CD4-positive, alpha-beta T cell treated with Interleukin-17A for 1 hour (primary cell): ENCODE measurements around the gene LPP.
"Not testable (repeated sequence)": the region's sequence is repeated elsewhere in the genome, so short reads cannot be mapped to it uniquely, and the experiment has no call there.

Experiments used
- DNase-seq: peaks from one replicate; pipeline ENCODE4 v3.0.0-alpha.2; 2020

Gene LPP

DNA sequence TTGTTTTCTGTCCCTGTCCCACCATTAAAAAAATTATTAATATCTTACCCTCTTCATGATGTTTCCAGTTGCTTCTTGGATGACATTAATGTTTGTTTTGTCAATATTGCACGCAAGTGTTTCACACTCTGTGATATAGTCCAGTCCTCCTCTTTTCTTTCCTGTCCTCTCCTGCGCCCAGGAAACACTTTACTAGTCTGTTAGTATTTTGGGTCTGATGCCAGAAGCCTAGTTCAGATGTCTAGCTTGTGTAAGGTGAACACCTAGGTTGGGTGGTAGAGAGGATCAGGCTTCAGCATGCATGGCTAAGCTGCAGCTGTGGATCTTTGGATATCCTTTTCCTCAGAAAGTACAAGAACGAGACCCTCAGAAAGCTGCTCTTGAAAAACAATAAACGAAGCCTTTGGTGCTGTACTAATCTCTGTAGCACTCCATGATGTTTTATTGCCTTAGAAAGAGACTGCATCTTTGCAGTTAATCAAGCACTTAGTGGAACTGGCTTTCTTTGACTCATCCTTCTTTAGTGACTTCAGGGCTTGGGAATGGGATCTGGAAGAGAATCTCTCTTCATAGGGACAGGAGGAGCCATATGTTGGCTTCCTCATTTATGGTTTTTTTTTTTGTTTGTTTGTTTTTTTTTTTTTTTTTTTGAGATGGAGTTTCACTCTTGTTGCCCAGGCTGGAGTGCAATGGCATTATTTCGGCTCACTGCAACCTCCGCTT, 253.4 kb downstream of the LPP start:
- no peak for DNase-seq

DNA sequence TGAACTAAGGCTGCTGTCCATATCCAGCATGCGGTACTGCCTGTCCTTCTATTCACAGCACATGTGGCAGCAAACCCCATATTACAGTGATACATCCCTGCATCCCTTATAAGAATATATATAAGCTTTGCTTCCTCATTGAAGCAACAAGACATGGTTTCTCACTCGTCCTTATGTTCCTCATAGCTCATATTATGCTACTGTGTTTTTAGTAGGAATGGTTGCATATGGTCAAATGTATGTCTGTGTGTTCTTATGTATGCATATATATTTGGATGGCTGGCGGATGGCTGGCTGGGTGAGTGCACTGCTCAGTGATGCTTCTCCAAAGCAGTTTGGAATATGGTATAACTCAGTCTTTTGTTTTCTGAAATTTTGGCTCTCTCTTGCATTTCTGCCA, 254.9 kb downstream of the LPP start:
- no peak for DNase-seq

DNA sequence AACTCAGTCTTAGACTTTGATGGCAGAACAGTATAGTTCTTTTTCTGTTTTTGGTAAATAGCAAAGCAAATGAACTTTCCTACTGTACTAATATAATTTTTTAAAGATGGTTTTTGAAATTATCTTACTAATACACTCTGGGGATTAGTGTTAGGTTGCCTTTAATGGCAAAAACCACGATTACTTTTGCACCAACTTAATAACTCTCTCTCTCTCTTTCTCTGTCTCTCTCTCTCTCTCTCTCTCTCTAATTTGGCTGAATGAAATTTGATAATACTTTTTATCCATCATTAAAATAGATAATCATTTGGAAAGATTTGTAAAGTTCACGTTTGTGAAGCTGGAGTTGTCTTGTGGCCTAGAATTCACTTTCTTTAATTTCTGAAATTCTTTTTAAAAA, 257.8 kb downstream of the LPP start:
- no peak for DNase-seq

DNA sequence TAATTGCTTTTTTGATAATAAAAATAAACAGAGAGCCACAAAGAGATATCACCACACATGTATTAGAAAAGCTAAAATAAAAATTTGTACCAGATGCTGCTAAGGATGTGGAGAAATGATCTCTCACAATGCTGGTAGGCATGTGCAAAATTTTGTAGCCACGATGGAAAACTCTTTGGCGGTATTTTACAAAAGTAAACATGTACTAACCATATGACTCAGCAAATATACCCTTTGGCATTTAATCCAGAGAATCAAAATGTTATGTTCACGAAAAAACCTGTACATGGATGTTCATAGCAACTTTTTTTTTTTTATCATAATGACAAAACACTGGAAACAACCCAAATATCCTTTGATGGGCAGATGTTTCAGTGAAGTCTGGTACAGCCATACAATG, 261.2 kb downstream of the LPP start:
- no peak for DNase-seq

DNA sequence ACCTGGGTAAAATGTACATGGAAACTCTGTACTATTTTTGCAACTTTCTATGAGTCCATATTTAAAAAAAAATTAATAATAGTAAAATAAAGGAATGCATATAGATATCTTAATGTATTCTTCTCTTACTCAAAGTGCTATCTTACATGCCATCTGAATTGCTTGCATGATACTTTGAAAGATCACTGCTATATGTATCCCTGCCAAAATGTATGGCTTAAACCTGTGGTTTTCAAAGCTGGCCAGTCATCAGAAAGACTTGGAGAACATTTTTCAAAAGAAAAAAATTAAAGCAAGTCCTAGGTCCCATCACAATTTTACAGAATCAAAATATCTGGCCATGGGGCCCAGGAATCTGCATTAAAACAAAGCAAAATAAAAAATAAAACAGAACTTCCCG, 262.1 kb downstream of the LPP start:
- DNase-seq: no peak

DNA sequence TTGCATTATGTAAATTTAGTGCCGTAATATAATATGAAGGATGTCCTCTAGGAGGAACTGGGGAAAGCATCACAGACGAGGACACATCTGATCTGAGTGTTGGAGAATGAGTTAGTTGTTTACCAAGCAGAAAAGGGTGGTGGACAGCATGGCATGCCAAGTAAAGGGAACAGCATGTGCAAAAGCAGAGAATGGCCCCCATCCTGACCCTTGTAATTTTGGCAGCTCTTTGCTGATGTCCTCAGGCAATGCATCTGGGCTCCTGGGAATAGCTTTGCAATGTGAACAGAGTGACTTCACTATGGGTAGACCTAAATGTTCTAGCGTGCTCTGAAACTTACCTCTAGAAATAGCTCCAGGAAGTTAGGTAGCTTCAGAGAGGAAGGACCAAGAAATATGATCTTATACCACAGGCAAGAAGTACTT, 263.3 kb downstream of the LPP start:
- DNase-seq: no peak

DNA sequence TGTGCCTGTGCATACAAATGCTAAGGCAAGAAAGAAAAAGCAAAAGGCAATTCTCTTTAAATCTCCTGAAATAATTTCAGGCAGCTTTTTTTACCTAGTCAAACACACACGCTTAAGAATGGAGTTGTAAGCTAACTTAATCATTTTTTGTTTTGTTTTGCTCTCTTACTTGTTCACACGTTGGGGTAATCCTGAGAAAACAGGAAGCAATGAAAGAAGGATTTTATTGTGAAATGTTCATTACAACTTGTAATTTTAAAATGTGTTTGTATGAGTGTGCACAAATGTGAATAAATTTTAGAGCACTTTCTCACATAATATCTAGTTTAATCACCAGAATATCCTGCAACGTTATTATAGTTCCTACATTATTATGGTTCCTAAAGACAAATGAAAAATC, 263.8 kb downstream of the LPP start:
- DNase-seq: no peak

DNA sequence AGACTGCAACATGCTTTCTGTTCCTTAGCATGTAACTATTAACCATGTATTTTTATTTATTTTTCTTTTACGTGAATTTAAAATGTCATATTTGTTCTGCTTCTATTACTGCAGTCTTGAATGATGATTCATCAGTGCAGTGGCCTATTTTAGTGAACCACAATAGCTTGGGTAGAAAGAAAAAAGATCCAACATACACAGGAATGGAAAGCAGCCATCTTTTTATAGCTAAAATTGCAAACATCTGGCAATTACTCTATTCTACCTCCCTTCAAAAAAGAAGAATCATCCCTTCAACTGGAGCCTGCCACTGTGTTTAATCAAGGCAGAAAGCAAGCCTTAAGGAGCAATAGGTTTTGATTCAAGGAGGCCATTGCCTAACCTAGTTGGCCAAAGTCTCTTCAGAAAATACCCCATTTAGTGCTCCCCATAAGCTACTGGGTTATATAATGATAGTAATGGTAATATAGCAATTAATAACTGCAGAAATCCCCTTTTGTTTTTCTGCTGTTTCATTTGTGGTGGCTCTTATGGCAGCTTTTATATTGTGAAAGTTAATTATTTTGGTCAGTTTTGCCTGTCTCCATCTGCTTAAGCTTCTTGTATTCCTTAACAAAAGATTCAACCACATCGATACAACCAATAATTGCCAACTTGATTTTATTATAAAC, 267.3 kb downstream of the LPP start:
- no peak for DNase-seq

DNA sequence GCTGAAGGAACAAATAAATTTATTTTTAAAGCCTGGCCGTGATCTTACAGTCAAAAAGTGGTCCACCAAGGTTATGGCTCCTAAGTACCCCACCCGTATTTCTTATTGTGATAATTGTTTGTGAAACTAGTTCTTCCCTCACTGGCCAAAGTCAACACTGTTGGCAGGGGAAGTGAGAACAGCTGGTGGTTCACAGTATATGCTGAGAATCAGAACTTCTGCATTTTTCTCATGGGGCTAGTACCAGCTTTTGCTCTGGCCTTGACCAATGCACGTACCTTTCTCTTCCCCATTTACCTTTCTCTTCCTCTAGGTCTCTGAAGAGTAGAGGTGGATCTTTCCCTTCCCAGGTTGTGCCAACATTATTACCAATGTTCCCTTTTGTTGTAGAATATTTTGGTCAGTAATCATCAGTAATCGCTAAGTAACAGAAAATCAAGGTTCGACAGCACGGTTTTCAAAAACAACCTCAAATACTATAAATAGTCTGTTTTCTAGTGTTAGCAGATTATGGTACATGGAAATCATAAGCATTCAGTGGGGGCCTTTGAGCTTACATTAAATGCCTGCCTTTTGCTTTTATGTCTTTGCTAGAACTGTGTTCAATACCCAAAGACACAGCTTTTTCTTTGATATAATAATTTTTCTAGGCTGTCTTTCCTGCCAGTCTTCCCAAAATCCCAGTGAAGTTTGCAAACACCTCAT, 268.0 kb downstream of the LPP start:
- DNase-seq: peak; percentile 35

DNA sequence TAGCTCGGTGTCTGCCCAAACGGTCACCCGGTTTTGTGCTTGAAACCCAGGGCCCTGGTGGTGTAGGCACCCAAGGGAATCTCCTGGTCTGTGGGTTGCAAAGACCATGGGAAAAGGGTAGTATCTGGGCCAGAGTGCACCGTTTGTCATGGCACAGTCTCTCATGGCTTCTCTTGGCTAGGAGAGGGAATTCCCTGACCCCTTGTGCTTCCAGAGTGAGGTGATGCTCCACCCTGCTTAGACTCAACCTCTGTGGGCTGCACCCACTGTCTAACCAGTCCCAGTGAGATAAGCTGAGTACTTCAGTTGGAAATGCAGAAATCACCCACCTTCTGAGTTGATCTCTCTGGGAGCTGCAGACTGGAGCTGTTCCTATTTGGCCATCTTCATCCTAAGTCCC, 274.0 kb downstream of the LPP start:
- DNase-seq: not testable (repeated sequence)

DNA sequence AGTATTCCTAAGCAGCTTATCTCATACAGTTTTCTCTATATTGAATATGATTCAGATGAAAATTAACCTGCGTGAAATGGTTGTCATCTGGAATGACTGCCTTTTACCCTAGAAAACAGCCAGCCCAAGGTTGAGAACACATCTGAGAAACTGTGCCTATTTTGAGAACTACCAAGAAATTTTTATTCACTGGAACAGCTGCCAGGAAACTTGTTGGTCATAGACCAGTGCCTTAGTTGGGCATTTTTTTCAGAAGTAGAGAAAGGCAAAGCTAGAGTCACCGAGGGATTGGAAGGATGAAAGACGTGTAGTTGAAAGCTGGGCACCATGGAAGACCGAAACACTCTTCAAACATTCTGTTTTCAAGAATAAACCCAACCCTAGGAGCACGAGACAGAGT, 277.1 kb downstream of the LPP start:
- no peak for DNase-seq

DNA sequence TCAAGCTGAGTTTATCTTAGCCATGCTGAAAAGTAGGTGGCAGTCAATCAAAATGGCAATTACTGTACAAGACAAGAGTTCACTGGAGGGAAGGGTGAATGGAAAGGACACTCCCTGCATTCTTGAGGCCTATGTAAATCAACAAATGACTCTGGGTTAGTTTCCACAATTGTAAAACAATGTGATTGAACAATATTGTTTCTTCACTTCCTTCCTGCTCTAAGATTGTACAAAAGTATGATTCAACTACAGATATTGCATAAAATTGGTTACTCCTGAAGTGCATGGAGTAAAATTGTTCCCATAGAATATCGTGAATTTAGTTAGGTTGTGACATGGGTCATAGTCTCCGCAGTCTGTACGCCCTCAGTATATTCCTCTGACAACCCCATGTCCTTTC, 277.6 kb downstream of the LPP start:
- DNase-seq: peak; percentile 9

DNA sequence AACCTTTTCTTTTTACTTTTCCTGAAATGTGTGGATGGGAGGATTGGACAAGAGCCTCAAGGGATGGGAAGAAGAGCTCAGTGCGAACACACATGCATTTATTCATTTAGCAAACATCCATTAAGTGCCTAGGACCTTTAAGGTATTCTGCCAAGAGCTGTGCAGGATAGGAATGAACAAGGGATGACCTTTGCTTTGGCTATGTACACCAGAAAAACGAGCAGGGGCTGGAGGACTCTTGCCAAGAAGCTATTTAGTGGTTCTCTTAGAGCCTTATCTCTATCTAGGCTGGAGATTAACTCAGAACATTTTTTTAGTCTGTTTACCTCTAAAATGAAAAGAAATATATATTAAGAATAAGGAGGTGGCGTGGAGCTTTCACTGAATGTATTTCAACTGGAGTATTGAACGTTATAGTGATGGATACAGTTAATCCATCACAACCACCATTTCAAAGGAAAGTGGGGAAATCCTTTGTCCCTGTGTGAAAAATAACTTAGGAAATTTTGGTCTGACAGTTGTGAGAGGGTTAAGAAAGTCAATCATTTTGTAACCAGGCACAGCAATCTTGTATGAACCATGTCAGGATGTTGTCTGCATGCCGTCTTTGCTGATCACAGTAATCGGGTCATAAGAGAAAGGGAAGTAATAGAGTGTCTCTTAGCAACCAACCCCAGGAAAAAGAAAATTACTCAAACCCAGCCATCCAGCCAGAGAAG, 279.0 kb downstream of the LPP start:
- peak; percentile 45 for DNase-seq

DNA sequence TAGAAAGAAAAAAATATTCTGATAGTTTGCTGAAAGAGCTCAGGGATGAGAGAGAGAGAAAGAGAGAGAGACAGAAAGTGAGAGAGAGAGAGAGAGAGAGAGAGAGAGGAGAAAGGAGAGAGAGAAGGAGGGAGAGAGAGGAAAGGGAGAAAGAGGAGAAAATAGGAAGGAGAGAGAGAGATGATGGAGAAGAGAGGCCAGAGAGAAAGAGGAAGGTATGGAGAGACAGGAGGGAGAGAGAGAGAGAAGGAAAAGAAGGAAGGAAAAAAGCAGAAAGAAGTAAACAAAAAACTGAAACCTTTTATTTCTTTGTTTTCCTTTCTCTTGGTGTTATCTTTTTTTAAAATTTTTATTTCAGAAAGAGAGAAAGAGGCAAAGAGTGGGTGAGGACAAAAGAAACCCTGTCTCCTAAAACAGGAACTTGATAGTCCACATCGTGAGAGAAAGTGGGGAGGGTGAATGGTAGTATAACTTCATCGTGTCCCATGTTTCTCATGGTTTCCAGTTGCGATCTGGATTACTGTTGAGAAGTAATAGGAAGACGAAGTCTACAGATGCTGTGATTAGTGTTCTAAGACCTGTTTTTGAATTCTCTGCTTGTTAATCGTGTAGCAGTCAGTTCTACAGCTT, 279.7 kb downstream of the LPP start:
- DNase-seq: no peak

DNA sequence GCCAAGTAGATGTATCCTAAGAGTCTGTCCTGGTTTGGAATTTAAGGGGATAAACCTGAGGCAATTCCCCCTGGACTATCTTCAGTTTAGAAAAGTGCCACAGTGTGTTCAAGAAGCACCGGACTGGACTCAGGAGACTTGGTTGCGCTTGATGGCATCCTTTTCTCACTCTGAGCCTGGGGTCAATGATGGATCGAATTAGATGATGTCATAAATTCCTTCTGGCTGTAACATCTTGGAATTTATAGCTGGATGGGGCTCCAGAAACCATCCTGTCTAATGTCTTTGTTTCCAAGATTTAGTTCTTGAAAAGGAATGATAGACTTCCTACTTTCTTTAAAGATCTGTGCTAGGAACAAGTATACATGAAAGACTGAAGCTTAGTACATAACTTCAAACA, 280.6 kb downstream of the LPP start:
- no peak for DNase-seq

DNA sequence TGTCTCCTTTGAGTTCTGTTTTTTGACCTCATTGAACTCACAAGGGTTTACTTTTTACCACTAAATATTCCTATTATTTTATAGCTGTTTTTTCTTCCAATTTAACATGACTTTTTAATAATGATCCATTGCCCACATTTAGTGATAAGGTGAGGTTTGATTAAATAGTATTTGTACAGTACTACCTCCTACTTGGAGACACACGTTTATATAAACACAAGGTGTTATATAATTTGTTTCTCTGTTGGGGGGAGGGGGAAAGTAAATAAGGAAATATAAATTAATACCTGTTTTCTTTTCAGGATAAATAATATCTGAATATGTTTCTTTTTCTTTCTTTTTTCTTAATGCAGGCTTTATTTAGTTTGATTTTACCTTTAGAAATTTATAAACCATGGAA, 281.3 kb downstream of the LPP start:
- no peak for DNase-seq

DNA sequence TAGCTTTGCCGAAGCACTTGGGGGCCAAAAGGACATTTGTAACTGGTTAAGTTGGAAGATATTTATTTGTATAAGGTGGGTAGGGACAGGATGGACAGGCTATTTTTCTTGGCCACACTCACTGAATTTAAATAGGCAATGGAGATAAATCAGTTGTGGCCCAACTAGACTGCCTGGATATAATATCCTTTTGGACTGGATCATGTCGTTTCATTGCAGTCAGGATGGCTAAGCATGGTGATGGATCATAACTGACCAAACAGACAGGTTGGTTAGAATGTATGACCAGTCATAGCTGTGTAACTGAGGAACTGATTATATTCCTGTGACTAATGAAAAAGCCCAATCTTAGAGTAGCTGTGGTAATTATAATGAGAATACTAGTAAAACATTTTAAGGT, 284.0 kb downstream of the LPP start:
- no peak for DNase-seq

DNA sequence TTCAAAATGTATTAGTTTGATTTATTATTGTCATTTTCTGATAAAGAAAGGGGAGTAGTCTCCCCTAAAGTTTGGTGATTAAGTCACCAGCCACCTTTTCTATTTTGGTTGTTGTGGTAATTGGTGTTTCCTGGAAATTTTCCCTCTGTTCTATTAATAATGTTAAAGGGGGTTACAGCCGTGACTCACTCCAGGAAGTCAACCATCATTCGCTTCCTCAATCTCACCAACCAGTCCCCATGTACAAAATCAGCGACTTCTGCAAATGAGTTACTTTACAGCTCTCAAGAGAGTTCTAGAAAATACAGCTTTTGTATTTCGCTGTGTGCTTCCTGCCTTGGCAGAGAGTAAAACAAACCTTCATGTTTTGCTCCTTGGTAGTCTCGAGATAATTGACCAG, 285.1 kb downstream of the LPP start:
- peak; percentile 79 for DNase-seq

DNA sequence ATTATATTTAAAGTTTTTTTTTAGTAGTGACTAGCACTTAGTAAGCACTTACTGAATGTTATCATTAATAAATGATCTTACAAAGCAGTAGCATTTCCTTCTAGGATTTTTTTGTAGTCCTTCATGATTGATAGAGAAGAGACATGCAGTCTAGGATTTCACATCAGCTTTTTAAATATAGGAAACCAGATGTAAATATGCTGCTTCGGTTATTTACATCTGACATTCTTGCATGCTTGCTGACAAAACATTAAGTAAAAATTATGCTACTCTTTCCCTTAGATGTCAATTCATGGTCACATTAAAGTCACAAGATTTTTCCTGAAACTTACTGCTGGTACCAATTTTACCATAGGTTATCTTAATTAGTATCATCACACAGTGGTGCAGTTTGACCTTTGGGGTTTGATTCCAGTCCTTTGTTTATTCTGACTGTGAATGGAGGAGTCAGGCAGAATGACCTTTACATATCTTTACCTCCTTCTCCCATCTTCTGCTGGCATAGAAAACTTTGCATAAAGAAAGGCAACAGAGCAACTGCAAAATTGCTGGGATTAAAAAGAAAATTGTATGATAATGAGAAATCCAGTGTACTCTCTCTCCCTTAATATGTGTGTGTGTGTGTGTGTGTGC, 286.5 kb downstream of the LPP start:
- DNase-seq: no peak

DNA sequence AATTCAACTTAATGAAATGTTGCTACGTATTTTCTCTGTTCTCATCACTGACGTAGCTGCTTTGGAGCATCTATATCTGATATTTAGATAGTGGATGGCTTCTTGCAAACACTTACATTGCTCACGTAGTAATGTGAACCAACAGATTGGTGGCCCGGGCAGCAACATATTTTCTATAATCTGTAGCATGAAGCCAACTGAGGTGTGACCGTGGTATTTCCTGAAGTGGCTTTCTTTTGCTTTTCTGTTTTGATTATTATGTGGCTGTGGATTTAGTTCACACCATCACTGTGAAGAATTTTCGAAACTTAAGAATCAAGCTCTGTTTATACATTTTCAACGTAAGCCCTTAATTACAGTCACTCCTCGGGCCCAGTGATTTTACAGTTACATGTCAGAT, 288.5 kb downstream of the LPP start:
- peak; percentile 27 for DNase-seq

DNA sequence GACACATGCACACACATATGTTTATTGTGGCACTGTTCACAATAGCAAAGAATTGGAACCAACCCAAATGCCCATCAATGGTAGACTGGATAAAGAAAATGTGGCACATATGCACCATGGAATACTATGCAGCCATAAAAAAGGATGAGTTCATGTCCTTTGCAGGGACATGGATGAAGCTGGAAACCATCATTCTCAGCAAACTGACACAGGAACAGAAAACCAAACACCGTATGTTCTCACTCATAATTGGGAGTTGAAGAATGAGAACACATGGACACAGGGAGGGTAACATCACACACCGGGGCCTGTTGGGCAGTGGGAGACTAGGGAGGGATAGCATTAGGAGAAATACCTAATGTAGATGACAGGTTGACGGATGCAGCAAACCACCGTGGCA, 291.2 kb downstream of the LPP start:
- DNase-seq: not testable (repeated sequence)

DNA sequence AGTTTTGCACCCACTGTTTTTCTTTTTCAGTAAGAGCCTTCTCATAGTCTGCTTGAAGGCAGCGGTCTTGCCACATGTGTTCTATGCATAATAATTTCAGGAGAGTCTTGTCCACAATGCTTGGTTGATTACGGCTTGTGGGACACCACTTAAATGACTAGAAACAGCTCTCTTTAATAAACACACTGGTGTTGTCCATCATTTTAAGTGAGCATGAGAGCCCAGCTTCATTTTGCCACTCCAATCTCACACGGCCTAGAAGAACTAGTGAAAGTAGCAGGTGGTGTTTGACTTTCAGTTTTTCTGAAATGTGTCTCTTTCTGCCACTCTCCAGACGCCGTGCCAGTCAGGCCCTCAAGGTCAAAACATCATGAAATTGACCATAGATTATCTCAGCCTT, 292.1 kb downstream of the LPP start:
- DNase-seq: no peak

DNA sequence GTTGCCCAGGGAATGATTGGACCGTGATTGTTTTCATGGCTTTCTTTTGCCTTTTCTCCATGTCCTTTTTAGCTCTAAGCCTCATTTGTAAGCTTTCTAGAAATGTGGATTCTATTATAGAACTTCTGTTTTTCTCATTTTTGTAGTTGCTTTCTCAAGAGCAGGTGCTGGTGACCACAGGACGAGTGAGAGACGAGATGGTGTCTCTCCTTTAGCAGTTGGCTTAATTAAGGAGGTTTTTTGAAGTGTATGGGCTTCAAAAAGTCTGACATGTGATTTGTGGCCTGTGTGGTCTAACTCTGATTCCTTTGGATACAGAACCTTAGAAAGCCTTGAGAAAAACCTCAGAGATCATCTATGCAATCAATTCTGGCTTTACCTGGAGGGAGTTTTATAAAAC, 292.8 kb downstream of the LPP start:
- no peak for DNase-seq
